Skeletal muscle tissue (tissue), 4 donors: ENCODE measurements around the gene CPTP. TPM values are rescaled to one million over a fixed set of nuclear protein-coding genes. Genes with fewer than 3 reads are reported as not detected.
"Not testable (repeated sequence)": the region's sequence is repeated elsewhere in the genome, so short reads cannot be mapped to it uniquely, and the experiment has no call there.

Source experiments
- H3K27ac ChIP-seq: one replicate; pipeline ENCODE4 v1.7.0; 2013; ENCODE audit warnings: mild to moderate bottlenecking, low read depth, low read length, inconsistent platforms
- H3K27me3 ChIP-seq, 3 donors: one replicate each; pipeline ENCODE4 v1.7.0; 2013; ENCODE audit warnings: low read length in 3 of 3; ENCODE audit not compliant: control insufficient read depth in 3 of 3, insufficient read depth in 3 of 3
- H3K36me3 ChIP-seq, 3 donors: one replicate each; pipeline ENCODE4 v1.7.0; 2013; ENCODE audit warnings: low read length in 3 of 3; ENCODE audit not compliant: control insufficient read depth in 3 of 3, insufficient read depth in 3 of 3
- H3K4me1 ChIP-seq, 3 donors: one replicate each; pipeline ENCODE4 v1.7.0; 2013; ENCODE audit warnings: low read length in 3 of 3, mild to moderate bottlenecking in 3 of 3; ENCODE audit not compliant: control insufficient read depth in 3 of 3, insufficient read depth in 3 of 3
- H3K4me3 ChIP-seq, 3 donors: one replicate each; pipeline ENCODE4 v1.7.0; 2013; ENCODE audit warnings: low read length in 3 of 3
- H3K9ac ChIP-seq, 3 donors: one replicate each; pipeline ENCODE4 v1.7.0; 2013; ENCODE audit warnings: low read length in 3 of 3, mild to moderate bottlenecking in 3 of 3, moderate library complexity in 2 of 3, low read depth in 1 of 3
- H3K9me3 ChIP-seq, 3 donors: one replicate each; pipeline ENCODE4 v1.7.0; 2013; ENCODE audit warnings: low read length in 3 of 3; ENCODE audit not compliant: control insufficient read depth in 3 of 3
- total RNA-seq: library from RNA; depleted of rRNA; stranded (reverse); fragments of >200 nt; gene quantifications from one replicate; pipeline ENCODE4 v1.2.3, GENCODE V29; 2014
- donor health status: Osteomylitis.

The CPTP gene
- total RNA-seq, 1 donor from 2014 or later = 8.4 TPM

- peak overlapping the region; percentile 50 to 63 (median 60) for H3K9ac ChIP-seq
- H3K27ac ChIP-seq = peak overlapping the region; percentile 62
- peaks cover 0 to 46% (median 16%) of the 10 kb centered on the region in 3 donors for H3K27me3 ChIP-seq
- H3K4me1 ChIP-seq = peaks cover 27 to 50% (median 38%) of the 10 kb centered on the region in 3 donors
- H3K36me3 ChIP-seq = no peaks in the 10 kb centered on the region
- no peaks in the 10 kb centered on the region for H3K9me3 ChIP-seq
- peak overlapping the region; percentile 9 to 70 (median 66) for H3K4me3 ChIP-seq
Measured at GRCh38 chr1:1361233-1361981, 36.8 kb downstream of the CPTP start.

DNA sequence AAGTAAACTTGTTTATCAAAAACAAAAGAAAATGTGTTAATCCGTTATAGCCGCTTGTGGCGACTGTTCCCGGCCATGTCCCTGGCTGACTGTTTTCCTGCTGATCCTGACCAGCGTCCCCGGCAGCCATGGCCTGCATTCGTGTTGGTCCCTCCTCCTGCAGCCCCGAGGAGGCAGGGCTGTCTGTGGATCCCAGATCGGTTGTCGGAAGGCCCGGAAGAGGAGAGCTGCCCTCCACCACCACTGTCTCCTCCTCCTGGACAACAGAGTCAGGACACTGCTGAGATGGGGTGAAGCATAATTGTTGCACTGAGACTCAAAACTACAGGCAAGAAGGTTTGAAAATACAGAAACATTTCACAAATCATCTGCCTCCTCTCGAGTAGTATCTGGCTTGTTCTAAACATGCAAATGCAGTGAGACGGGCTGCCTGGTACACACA is 37.4 kb downstream of the CPTP start:
- H3K36me3 ChIP-seq = no peaks in the 10 kb centered on the region
- no peaks in the 10 kb centered on the region for H3K9me3 ChIP-seq
- H3K9ac ChIP-seq = peak overlapping the region; percentile 50 to 60 (median 54)
- peaks cover 23 to 46% (median 34%) of the 10 kb centered on the region in 3 donors for H3K4me1 ChIP-seq
- peak overlapping the region in 1 of 3 donors; percentile 16 for H3K4me3 ChIP-seq
- H3K27me3 ChIP-seq = peaks cover 0 to 42% (median 12%) of the 10 kb centered on the region in 3 donors
- H3K27ac ChIP-seq = peak overlapping the region; percentile 62

DNA sequence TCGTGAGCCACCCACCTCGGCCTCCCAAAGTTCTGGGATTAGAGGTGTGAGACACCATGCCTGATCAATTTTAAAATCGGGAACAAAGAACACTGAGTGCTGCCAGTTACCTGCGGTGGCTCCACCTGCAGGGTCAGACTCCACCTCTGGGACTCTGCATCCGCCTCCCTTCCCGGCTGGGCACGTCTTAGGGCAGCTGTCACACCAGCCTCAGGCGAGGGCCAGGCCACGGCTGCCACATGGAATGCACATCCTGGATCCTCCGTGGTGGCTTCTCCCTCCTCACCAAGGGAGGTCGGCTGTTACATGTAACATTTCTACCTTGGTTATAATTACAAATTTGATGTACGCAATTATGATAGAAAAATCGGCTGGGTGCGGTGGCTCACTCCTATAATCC is 39.7 kb downstream of the CPTP start:
- Histone ChIP-seq H3K4me3 (no peak overlapping the region), H3K27ac (no peak overlapping the region), H3K36me3 (no peaks in the 10 kb centered on the region), H3K27me3 (peaks cover 0 to 24% (median 5%) of the 10 kb centered on the region in 3 donors), H3K9ac (no peak overlapping the region), H3K4me1 (peaks cover 18 to 28% (median 22%) of the 10 kb centered on the region in 3 donors), H3K9me3 (no peaks in the 10 kb centered on the region)

DNA sequence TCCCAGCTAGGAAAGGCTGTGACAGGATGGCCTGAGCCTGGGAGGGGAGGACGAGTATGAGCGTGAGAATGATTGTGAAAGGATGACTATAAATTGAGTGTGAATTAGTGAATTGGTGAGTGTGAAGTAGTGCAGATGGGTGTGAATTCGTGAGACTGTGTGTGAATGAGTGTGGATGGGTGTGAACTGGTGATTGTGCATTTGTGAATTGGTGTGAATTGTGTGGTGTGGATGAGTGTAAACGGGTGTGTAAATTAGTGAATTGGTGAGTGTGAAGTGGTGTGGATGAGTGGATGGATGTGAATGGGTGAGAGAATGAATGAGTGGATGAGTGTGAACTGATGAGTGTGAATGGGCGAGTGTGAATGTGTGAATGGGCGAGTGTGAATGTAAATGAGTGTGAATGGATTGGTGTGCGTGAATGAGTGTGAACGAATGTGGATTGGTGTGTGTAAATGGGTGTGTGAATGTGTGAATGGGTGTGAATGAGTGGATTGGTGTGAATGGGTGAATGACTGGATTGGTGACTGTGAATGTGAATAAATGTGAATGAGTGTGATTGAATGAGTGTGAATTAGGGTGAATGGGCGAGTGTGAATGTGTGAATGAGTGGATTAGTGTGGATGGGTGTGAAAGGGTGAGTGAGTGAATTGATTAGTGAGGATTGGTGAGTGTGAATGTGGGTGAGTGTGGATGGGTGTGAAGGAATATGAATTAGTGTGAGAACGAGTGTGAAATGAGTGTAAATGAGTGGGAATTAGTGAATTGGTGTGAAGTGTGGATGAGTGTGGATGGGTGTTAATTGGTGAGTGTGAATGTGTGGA is 41.5 kb downstream of the CPTP start:
- Histone ChIP-seq H3K27me3 (peaks cover 0 to 12% (median 2%) of the 10 kb centered on the region in 3 donors), H3K9ac (no peak overlapping the region), H3K4me1 (peaks cover 5 to 11% (median 9%) of the 10 kb centered on the region in 3 donors), H3K36me3 (no peaks in the 10 kb centered on the region), H3K27ac (no peak overlapping the region), H3K4me3 (no peak overlapping the region), H3K9me3 (no peaks in the 10 kb centered on the region)

- Histone ChIP-seq H3K4me1 (peaks cover 5 to 10% (median 8%) of the 10 kb centered on the region in 3 donors), H3K36me3 (no peaks in the 10 kb centered on the region), H3K9ac (no peak overlapping the region), H3K4me3 (no peak overlapping the region), H3K9me3 (no peaks in the 10 kb centered on the region), H3K27me3 (peaks cover 0 to 6% (median 0%) of the 10 kb centered on the region in 3 donors), H3K27ac (no peak overlapping the region)
Measured at GRCh38 chr1:1366699-1367066, 42.1 kb downstream of the CPTP start.

GRCh38 chr1:1367315-1367714 is 42.7 kb downstream of the CPTP start:
- Histone ChIP-seq H3K27me3 (peaks cover 0 to under 1% (median 0%) of the 10 kb centered on the region in 3 donors), H3K9me3 (no peaks in the 10 kb centered on the region), H3K27ac (no peak overlapping the region), H3K36me3 (peaks cover 0 to 2% (median 1%) of the 10 kb centered on the region in 3 donors), H3K9ac (no peak overlapping the region), H3K4me3 (no peak overlapping the region), H3K4me1 (peaks cover 8 to 11% (median 11%) of the 10 kb centered on the region in 3 donors)

- not testable (repeated sequence) for H3K9ac ChIP-seq, H3K27ac ChIP-seq, H3K9me3 ChIP-seq, H3K27me3 ChIP-seq, H3K4me3 ChIP-seq
- H3K36me3 ChIP-seq = peaks cover 11 to 16% (median 13%) of the 10 kb centered on the region in 3 donors
- H3K4me1 ChIP-seq = peaks cover 25 to 34% (median 31%) of the 10 kb centered on the region in 3 donors
Measured at GRCh38 chr1:1370094-1370493, 45.5 kb downstream of the CPTP start.

DNA sequence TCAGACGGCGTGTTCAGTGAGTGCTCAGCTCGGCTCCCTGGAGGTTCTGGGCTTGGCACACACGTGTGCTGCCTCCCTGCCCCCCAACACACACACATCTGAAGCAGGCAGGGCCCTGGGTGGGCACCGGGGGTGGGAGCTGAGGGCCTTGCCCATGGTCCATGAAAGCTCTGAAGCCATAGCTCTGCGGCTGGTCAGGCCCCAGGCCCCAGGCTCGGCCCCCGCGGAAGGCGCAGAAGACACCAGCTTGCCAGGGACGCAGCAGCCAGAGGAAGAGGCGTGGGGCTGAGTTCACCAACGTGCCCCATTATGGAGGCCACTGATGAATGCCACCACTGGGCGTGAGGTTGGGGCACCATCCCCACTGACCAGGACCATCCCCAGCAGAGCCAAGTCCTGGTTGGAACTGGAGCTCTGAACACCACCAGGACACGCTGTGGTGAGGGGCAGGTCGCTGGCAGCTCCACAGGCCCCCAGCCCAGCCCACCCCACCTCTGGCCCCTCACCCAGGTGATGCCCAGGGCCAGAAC is 46.2 kb downstream of the CPTP start:
- H3K27me3 ChIP-seq = no peaks in the 10 kb centered on the region

GRCh38 chr1:1371364-1371745 is 46.8 kb downstream of the CPTP start:
- no peak overlapping the region for H3K9ac ChIP-seq
- H3K36me3 ChIP-seq = peaks cover 11 to 16% (median 13%) of the 10 kb centered on the region in 3 donors
- H3K27me3 ChIP-seq = no peaks in the 10 kb centered on the region
- H3K4me3 ChIP-seq = no peak overlapping the region
- no peak overlapping the region for H3K27ac ChIP-seq
- no peaks in the 10 kb centered on the region for H3K9me3 ChIP-seq
- peaks cover 32 to 42% (median 38%) of the 10 kb centered on the region in 3 donors for H3K4me1 ChIP-seq

More for the DNA sequence above, 46.2 kb downstream of the CPTP start:
- peaks cover 11 to 16% (median 13%) of the 10 kb centered on the region in 3 donors for H3K36me3 ChIP-seq
- H3K4me3 ChIP-seq = no peak overlapping the region
- no peaks in the 10 kb centered on the region for H3K9me3 ChIP-seq
- peaks cover 28 to 37% (median 32%) of the 10 kb centered on the region in 3 donors for H3K4me1 ChIP-seq
- no peak overlapping the region for H3K27ac ChIP-seq
- no peak overlapping the region for H3K9ac ChIP-seq
